Stimulated activated naive CD8-positive, alpha-beta T cell treated with anti-CD3 and anti-CD28 coated beads, Interleukin-15, Interleukin-2, amounts not matched to agents 100 U/mL and 50 U/mL, for 24 hours (primary cell): ENCODE data around the gene WDR45B.
"Not testable (repeated sequence)": the region's sequence is repeated elsewhere in the genome, so short reads cannot be mapped to it uniquely, and the experiment has no call there.

Source experiments
- ATAC-seq: fragments of 150-1000 bp; cut with Tn5 transposase; one replicate; pipeline ENCODE4 v1.10.0; 2021
- DNase-seq: peaks from one replicate; pipeline ENCODE4 v3.0.0; 2021

The WDR45B gene

GRCh38 chr17:82657926-82658325, 9.7 kb upstream of the WDR45B start:
- ATAC-seq, result no peak

GRCh38 chr17:82656266-82656665, 8.0 kb upstream of the WDR45B start:
- DNase-seq (no peak), ATAC-seq (no peak)

More at GRCh38 chr17:82657926-82658325, 9.7 kb upstream of the WDR45B start:
- no peak for DNase-seq

GRCh38 chr17:82655523-82655922, 7.3 kb upstream of the WDR45B start:
- no peak for ATAC-seq
- no peak for DNase-seq

GRCh38 chr17:82655038-82655479, 6.8 kb upstream of the WDR45B start:
- DNase-seq (no peak), ATAC-seq (no peak)

- DNase-seq, result not testable (repeated sequence)
Measured at GRCh38 chr17:82654611-82655010, 6.4 kb upstream of the WDR45B start.

GRCh38 chr17:82653651-82654528, 5.6 kb upstream of the WDR45B start:
- ATAC-seq (no peak), DNase-seq (no peak)

More at GRCh38 chr17:82654611-82655010, 6.4 kb upstream of the WDR45B start:
- ATAC-seq, result not testable (repeated sequence)

- DNase-seq (no peak), ATAC-seq (no peak)
Measured at GRCh38 chr17:82650723-82651122, 2.5 kb upstream of the WDR45B start.

GRCh38 chr17:82649501-82650261, 1.4 kb upstream of the WDR45B start:
- no peak for ATAC-seq

GRCh38 chr17:82648742-82649331, 593 bp upstream of the WDR45B start:
- ATAC-seq, result no peak
- DNase-seq, result peak; percentile 50

More at GRCh38 chr17:82649501-82650261, 1.4 kb upstream of the WDR45B start:
- no peak for DNase-seq

- DNase-seq, result peak; percentile 61
- ATAC-seq, result peak; percentile 21
Measured at GRCh38 chr17:82647593-82648164, 565 bp downstream of the WDR45B start.

- no peak for DNase-seq
- no peak for ATAC-seq
Measured at GRCh38 chr17:82645516-82645915, 2.7 kb downstream of the WDR45B start.

GRCh38 chr17:82644148-82644547, 4.1 kb downstream of the WDR45B start:
- no peak for DNase-seq
- ATAC-seq, result no peak

- no peak for ATAC-seq
- no peak for DNase-seq
Measured at GRCh38 chr17:82642022-82642421, 6.2 kb downstream of the WDR45B start.

- DNase-seq, result no peak
- no peak for ATAC-seq
Measured at GRCh38 chr17:82640036-82640435, 8.2 kb downstream of the WDR45B start.

GRCh38 chr17:82639628-82640027, 8.6 kb downstream of the WDR45B start:
- no peak for DNase-seq
- peak; percentile 36 for ATAC-seq

- DNase-seq (no peak), ATAC-seq (no peak)
Measured at GRCh38 chr17:82638183-82638773, 10.0 kb downstream of the WDR45B start.

GRCh38 chr17:82636626-82637598, 11.3 kb downstream of the WDR45B start:
- DNase-seq (no peak), ATAC-seq (no peak)

GRCh38 chr17:82633343-82633742, 14.9 kb downstream of the WDR45B start:
- ATAC-seq (peak; percentile 40), DNase-seq (no peak)

- DNase-seq (no peak), ATAC-seq (peak; percentile 19)
Measured at GRCh38 chr17:82632451-82632850, 15.8 kb downstream of the WDR45B start.

- DNase-seq (no peak), ATAC-seq (no peak)
Measured at GRCh38 chr17:82631544-82631943, 16.7 kb downstream of the WDR45B start.

GRCh38 chr17:82630212-82630611, 18.0 kb downstream of the WDR45B start:
- ATAC-seq (no peak), DNase-seq (no peak)
